Fibroblast of mammary gland (primary cell): ENCODE results near the gene SLC22A12.

Source experiments
- DNase-seq: peaks from one replicate; pipeline ENCODE4 v3.0.0-alpha.2; 2010; ENCODE audit warnings: low read depth
- H3K4me3 ChIP-seq: 2 replicates; pipeline ENCODE4 v1.5.1; 2011; ENCODE audit warnings: low read depth, mild to moderate bottlenecking, low read length, moderate library complexity; ENCODE audit not compliant: control insufficient read depth
- CTCF ChIP-seq: conservative IDR thresholded peaks from 2 replicates; pipeline ENCODE4 v1.5.1; 2011; ENCODE audit warnings: low read depth, low read length, inconsistent platforms; ENCODE audit not compliant: control insufficient read depth, insufficient read depth

SLC22A12 gene

GRCh38 chr11:64604458-64605243, 13.6 kb downstream of the SLC22A12 start:
- DNase-seq, result no peak
- no peak for TF ChIP-seq CTCF
- H3K4me3 ChIP-seq, result no peak overlapping the region

- DNase-seq, result no peak
- no peak for TF ChIP-seq CTCF
- H3K4me3 ChIP-seq, result no peak overlapping the region
These were observed 14.2 kb downstream of the SLC22A12 start for GRCh38 chr11:64605244-64605560.

- no peak overlapping the region for H3K4me3 ChIP-seq
- TF ChIP-seq CTCF, result no peak
- DNase-seq, result no peak
These were observed 14.9 kb downstream of the SLC22A12 start for GRCh38 chr11:64605656-64606585.

GRCh38 chr11:64606796-64607380, 15.9 kb downstream of the SLC22A12 start:
- no peak overlapping the region for H3K4me3 ChIP-seq
- TF ChIP-seq CTCF, result no peak
- no peak for DNase-seq

- H3K4me3 ChIP-seq, result no peak overlapping the region
- no peak for DNase-seq
- no peak for TF ChIP-seq CTCF
These were observed 16.5 kb downstream of the SLC22A12 start for GRCh38 chr11:64607381-64607985.

GRCh38 chr11:64608046-64608445, 17.0 kb downstream of the SLC22A12 start:
- TF ChIP-seq CTCF, result no peak
- no peak overlapping the region for H3K4me3 ChIP-seq
- DNase-seq, result peak; percentile 25
